Vagina (tissue), 2 donors: ENCODE data around the gene SCAPER.

Experiments
- CTCF ChIP-seq, 3 experiments: fragments of 450-650 bp in 2 of 3; fragments of 200-600 bp in 1 of 3; sonication (generic) in 1 of 3; IDR thresholded peaks; one replicate each; pipeline ENCODE4 v1.5.1; 2017 to 2019; ENCODE audit warnings: antibody characterized with exemption in 3 of 3, mild to moderate bottlenecking in 2 of 3, moderate library complexity in 2 of 3
- POLR2AphosphoS5 ChIP-seq, 2 donors: sonication (generic); formaldehyde crosslinking; IDR thresholded peaks; one replicate each; pipeline ENCODE4 v1.9.0; 2017; ENCODE audit warnings: antibody characterized with exemption in 2 of 2, mild to moderate bottlenecking in 2 of 2, low read depth in 1 of 2; ENCODE audit not compliant: insufficient read depth in 1 of 2

GRCh38 chr15:76501726-76502125 lies 403.4 kb downstream of the SCAPER start:
- no peak for TF ChIP-seq CTCF (IDR thresholded peaks at IDR 0.05)
- TF ChIP-seq POLR2AphosphoS5 (IDR thresholded peaks at IDR 0.05; ENCODE audit: insufficient read depth in 1 of 2, low read depth in 1 of 2), result no peak
